WTC11 (cell line): ENCODE data around the gene CD226.

ENCODE experiments used
- ATF3 ChIP-seq: sonication (generic); formaldehyde crosslinking; conservative IDR thresholded peaks from 2 replicates; pipeline ENCODE4 v1.8.1; 2022; ENCODE audit warnings: mild to moderate bottlenecking, missing genetic modification reagents
- CREM ChIP-seq: sonication (generic); formaldehyde crosslinking; IDR thresholded peaks from 2 replicates; pipeline ENCODE4 v1.8.1; 2022; ENCODE audit warnings: mild to moderate bottlenecking, missing genetic modification reagents, moderate library complexity
- CTCF ChIP-seq: fragments of 200-600 bp; IDR thresholded peaks from 2 replicates; pipeline ENCODE4 v1.8.0; 2022; ENCODE audit warnings: antibody characterized with exemption
- HMGA2 ChIP-seq: fragments of 250-450 bp; sonication (Bioruptor Pico); IDR thresholded peaks from 2 replicates; pipeline ENCODE4 v1.4.0; 2021; ENCODE audit warnings: mild to moderate bottlenecking, moderate library complexity
- NR1H2 ChIP-seq: sonication (generic); formaldehyde crosslinking; IDR thresholded peaks from 2 replicates; pipeline ENCODE4 v1.9.0; 2021; ENCODE audit warnings: mild to moderate bottlenecking, moderate library complexity, missing genetic modification reagents
- USF1 ChIP-seq: sonication (generic); formaldehyde crosslinking; IDR thresholded peaks from 2 replicates; pipeline ENCODE4 v1.8.0; 2022; ENCODE audit warnings: mild to moderate bottlenecking, missing genetic modification reagents
- ZBTB21 ChIP-seq: sonication (generic); formaldehyde crosslinking; IDR thresholded peaks from 2 replicates; pipeline ENCODE4 v1.8.1; 2023; ENCODE audit warnings: mild to moderate bottlenecking, missing genetic modification reagents, borderline replicate concordance
- ZBTB43 ChIP-seq: sonication (generic); formaldehyde crosslinking; IDR thresholded peaks from 2 replicates; pipeline ENCODE4 v1.8.1; 2023; ENCODE audit warnings: mild to moderate bottlenecking, missing genetic modification reagents
- ZNF138 ChIP-seq: sonication (generic); formaldehyde crosslinking; conservative IDR thresholded peaks from 2 replicates; pipeline ENCODE4 v1.8.1; 2022; ENCODE audit warnings: mild to moderate bottlenecking, moderate library complexity, missing genetic modification reagents
- ZNF219 ChIP-seq: sonication (generic); formaldehyde crosslinking; IDR thresholded peaks from 2 replicates; pipeline ENCODE4 v1.8.0; 2023; ENCODE audit warnings: missing genetic modification reagents, mild to moderate bottlenecking, borderline replicate concordance

GRCh38 chr18:69978732-69979715 is 31.4 kb upstream of the CD226 start:
- TF ChIP-seq ATF3 (CRISPR knock-in tag) (no peak), HMGA2 (CRISPR knock-in tag) (no peak), USF1 (CRISPR knock-in tag) (no peak), ZNF219 (no peak), CREM (no peak), NR1H2 (no peak), CTCF (no peak), ZBTB43 (CRISPR knock-in tag) (no peak), ZBTB21 (CRISPR knock-in tag) (no peak), ZNF138 (no peak)
